GM12891 (cell line): ENCODE data around the gene PPIL1.
A peak's percentile ranks its signal among the peaks of the same experiment; 100 is the strongest.

Source experiments
- PAX5 ChIP-seq: IDR thresholded peaks from 2 replicates; pipeline ENCODE4 v1.6.1; 2011; ENCODE audit warnings: low read length, moderate library complexity, mild to moderate bottlenecking; ENCODE audit not compliant: insufficient read depth, severe bottlenecking
- POLR2AphosphoS5 ChIP-seq: IDR thresholded peaks from 2 replicates; pipeline ENCODE4 v1.6.1; 2011; ENCODE audit warnings: low read depth, low read length, control low read depth

DNA sequence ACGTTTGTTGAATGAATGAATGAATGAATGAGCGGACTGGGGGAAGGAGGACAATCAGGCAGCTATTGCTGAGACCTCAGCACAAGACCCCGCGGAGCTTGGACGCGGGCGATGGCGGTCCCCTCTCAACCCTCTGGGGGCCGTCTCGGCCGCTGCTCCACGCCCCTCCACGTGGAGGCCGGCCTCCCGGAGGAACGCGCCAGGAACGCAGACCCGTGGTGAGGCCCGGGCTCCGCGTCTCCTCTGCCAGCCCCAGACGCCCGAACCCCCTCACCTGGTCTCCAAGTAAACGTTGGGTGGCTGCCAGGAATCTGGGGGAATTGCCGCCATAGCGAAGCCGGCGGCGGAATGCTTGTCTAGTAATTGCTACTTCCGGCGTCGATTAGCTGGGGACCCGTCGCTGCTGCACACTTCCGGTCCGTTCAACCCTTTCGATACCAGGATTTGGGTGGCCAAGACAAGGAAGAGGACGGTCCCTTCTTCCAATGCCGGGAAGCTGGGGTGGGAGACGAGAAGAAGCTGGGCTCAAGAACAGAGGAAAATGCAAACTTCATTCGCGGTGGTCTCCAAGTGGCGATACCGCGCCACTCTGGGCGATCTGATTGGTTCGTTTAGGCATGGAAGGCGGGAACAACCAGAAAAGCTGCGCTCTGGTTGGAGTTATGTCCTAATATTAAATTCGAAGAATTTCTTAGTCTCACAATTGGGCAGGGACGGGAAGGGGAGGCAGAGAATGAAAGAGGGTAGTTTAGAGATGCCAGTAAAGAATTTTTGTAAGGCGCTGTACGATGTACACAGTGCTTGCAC lies at the start of gene PPIL1:
- TF ChIP-seq POLR2AphosphoS5, result peak; percentile 74; the same call in 1 of the 2 replicates
- no peak for TF ChIP-seq PAX5
